ENCODE measurements around the gene UBB. TPM values are rescaled to one million over a fixed set of nuclear protein-coding genes. Genes with fewer than 3 reads are reported as not detected.
"Not testable (repeated sequence)": the region's sequence is repeated elsewhere in the genome, so short reads cannot be mapped to it uniquely, and the experiment has no call there.

The UBB gene
- polyA plus RNA-seq, 1 experiment, result 3,417 TPM

GRCh38 chr17:16398270-16399267, 17.7 kb downstream of the UBB start:
- CTCF ChIA-PET, result interaction anchor here (0.7 to 1.7 kb wide), 2 partner anchors 8 to 10 kb away, joined by 3 read pairs; no protein-coding TSS in a partner anchor
- H3K36me3 ChIP-seq (ENCODE audit: control insufficient read depth, insufficient read depth, low read length), result no peaks in the 10 kb centered on the region
- POLR2A ChIA-PET, result no interaction called here
- H3K4me3 ChIP-seq (ENCODE audit: low read depth, low read length), result no peak overlapping the region
- TF ChIP-seq CTCF (IDR thresholded peaks at IDR 0.05; ENCODE audit: insufficient read depth, low read depth, low read length), result no peak
- H3K27me3 ChIP-seq (ENCODE audit: control insufficient read depth, insufficient read depth, low read length), result no peaks in the 10 kb centered on the region
- DNase-seq (ENCODE audit: low read depth), result no peak

- POLR2A ChIA-PET; H3K27me3 ChIP-seq (ENCODE audit: control insufficient read depth, insufficient read depth, low read length); H3K36me3 ChIP-seq (ENCODE audit: control insufficient read depth, insufficient read depth, low read length); DNase-seq (ENCODE audit: low read depth); H3K4me3 ChIP-seq (ENCODE audit: low read depth, low read length): not testable (repeated sequence)
- CTCF ChIA-PET, result interaction anchor here (1.0 to 1.1 kb wide), 2 partner anchors 14 to 118 kb away, joined by 3 to 4 read pairs; no protein-coding TSS in a partner anchor
Measured at GRCh38 chr17:16403847-16404246, 23.0 kb downstream of the UBB start.

GRCh38 chr17:16406742-16407674, 26.1 kb downstream of the UBB start:
- DNase-seq (ENCODE audit: low read depth), result no peak
- ChIA-PET CTCF (interaction anchor here (0.8 to 1.3 kb wide), 4 partner anchors 7 to 46 kb away, joined by 3 to 5 read pairs (median 3); no protein-coding TSS in a partner anchor), POLR2A (interaction anchor here (0.5 kb wide), 1 partner anchor 33 kb away, joined by 5 read pairs; no protein-coding TSS in a partner anchor)
- Histone ChIP-seq H3K36me3 (ENCODE audit: control insufficient read depth, insufficient read depth, low read length) (no peaks in the 10 kb centered on the region), H3K4me3 (ENCODE audit: low read depth, low read length) (peak overlapping the region; percentile 53), H3K27me3 (ENCODE audit: control insufficient read depth, insufficient read depth, low read length) (no peaks in the 10 kb centered on the region)
- TF ChIP-seq CTCF (IDR thresholded peaks at IDR 0.05; ENCODE audit: insufficient read depth, low read depth, low read length), result no peak

GRCh38 chr17:16407911-16408588, 27.2 kb downstream of the UBB start:
- CTCF ChIA-PET, result interaction anchor here (1.0 to 1.3 kb wide), 3 partner anchors 8 to 45 kb away, joined by 3 to 5 read pairs (median 3); no protein-coding TSS in a partner anchor
- no peak overlapping the region for H3K4me3 ChIP-seq (ENCODE audit: low read depth, low read length)
- DNase-seq (ENCODE audit: low read depth), result no peak

More at GRCh38 chr17:16407911-16408588, 27.2 kb downstream of the UBB start:
- POLR2A ChIA-PET, result interaction anchor here (0.5 kb wide), 1 partner anchor 32 kb away, joined by 5 read pairs; no protein-coding TSS in a partner anchor
- Histone ChIP-seq H3K36me3 (ENCODE audit: control insufficient read depth, insufficient read depth, low read length) (no peaks in the 10 kb centered on the region), H3K27me3 (ENCODE audit: control insufficient read depth, insufficient read depth, low read length) (no peaks in the 10 kb centered on the region)
- no peak for TF ChIP-seq CTCF (IDR thresholded peaks at IDR 0.05; ENCODE audit: insufficient read depth, low read depth, low read length)

Measured in BJ (cell line).